Breast epithelium (tissue), 3 donors: ENCODE results near the gene KRT6B.

ENCODE experiments used
- POLR2A ChIP-seq: fragments of 450-650 bp; IDR thresholded peaks from one replicate; pipeline ENCODE4 v1.6.1; 2016; ENCODE audit warnings: antibody characterized with exemption, mild to moderate bottlenecking, moderate library complexity
- TF ChIP-seq, protein P1 (sequence below), 3 donors: fragments of 450-650 bp; IDR thresholded peaks; one replicate each; pipeline ENCODE4 v1.5.1; 2016 to 2017; ENCODE audit warnings: antibody characterized with exemption in 3 of 3, mild to moderate bottlenecking in 3 of 3, moderate library complexity in 3 of 3

- TF ChIP-seq, protein P1, sequence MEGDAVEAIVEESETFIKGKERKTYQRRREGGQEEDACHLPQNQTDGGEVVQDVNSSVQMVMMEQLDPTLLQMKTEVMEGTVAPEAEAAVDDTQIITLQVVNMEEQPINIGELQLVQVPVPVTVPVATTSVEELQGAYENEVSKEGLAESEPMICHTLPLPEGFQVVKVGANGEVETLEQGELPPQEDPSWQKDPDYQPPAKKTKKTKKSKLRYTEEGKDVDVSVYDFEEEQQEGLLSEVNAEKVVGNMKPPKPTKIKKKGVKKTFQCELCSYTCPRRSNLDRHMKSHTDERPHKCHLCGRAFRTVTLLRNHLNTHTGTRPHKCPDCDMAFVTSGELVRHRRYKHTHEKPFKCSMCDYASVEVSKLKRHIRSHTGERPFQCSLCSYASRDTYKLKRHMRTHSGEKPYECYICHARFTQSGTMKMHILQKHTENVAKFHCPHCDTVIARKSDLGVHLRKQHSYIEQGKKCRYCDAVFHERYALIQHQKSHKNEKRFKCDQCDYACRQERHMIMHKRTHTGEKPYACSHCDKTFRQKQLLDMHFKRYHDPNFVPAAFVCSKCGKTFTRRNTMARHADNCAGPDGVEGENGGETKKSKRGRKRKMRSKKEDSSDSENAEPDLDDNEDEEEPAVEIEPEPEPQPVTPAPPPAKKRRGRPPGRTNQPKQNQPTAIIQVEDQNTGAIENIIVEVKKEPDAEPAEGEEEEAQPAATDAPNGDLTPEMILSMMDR (IDR thresholded peaks at IDR 0.05), result no peak
- no peak for TF ChIP-seq POLR2A
Observed at GRCh38 chr12:52402873-52403540, 48.9 kb downstream of the KRT6B start.
